Measurements from ENCODE around the gene EDRF1. TPM values are rescaled to one million over a fixed set of nuclear protein-coding genes. Genes with fewer than 3 reads are reported as not detected.

Gene EDRF1
- total and polyA plus RNA-seq, 2 of the 13 experiments (the other 11 are each of a cell fraction or from before 2014, with no cell fraction given), result 16.9 to 26.7 TPM

GRCh38 chr10:125687507-125688185 lies 31.9 kb upstream of the EDRF1 start:
- H3K4me2 ChIP-seq (ENCODE audit: low read depth, low read length), result no peak overlapping the region
- no peaks in the 10 kb centered on the region for H3K4me1 ChIP-seq (ENCODE audit: insufficient read depth, low read length)
- no peaks in the 10 kb centered on the region for H4K20me1 ChIP-seq (ENCODE audit: insufficient read depth, low read length)
- no peaks in the 10 kb centered on the region for H3K9me3 ChIP-seq (ENCODE audit: low read length)
- H3K27ac ChIP-seq (ENCODE audit: extremely low read length, insufficient read depth, low read length), result no peak overlapping the region
- POLR2A ChIA-PET, result no interaction called here
- WGBS (ENCODE audit: low lambda C conversion rate), result 1% methylated on average over 3 of the region's 3 CpGs
- no peak overlapping the region for H3K4me3 ChIP-seq (replicated peaks in 1 of 3; ENCODE audit: insufficient read depth in 1 of 3, low read depth in 2 of 3, low read length in 3 of 3)
- no peak overlapping the region for H3K9ac ChIP-seq (ENCODE audit: insufficient read depth, low read depth, low read length)
- no peaks in the 10 kb centered on the region for H3K36me3 ChIP-seq (replicated peaks in 1 of 2; ENCODE audit: control insufficient read depth in 1 of 2, insufficient read depth in 2 of 2, low read length in 2 of 2)
- H3K27me3 ChIP-seq (ENCODE audit: control insufficient read depth in 1 of 2, insufficient read depth in 2 of 2, low read length in 2 of 2), result peaks cover 1 to 55% of the 10 kb centered on the region in 2 experiments; a peak in 3 of 5 replicates
- no peak for DNase-seq (ENCODE audit: low spot score)
- ATAC-seq, result no peak
- CTCF ChIA-PET (ENCODE audit: low intra/inter-chr PET ratio, low total read pairs), result no interaction called here
- no peak overlapping the region for H2AFZ ChIP-seq (ENCODE audit: low read length)
- H3K79me2 ChIP-seq (ENCODE audit: insufficient read depth, low read length), result no peaks in the 10 kb centered on the region
- FAIRE-seq, result no peak
- TF ChIP-seq ZNF280B (CRISPR knock-in tag; IDR thresholded peaks at IDR 0.05; ENCODE audit: borderline replicate concordance) (no peak), ZSCAN22 (CRISPR knock-in tag; IDR thresholded peaks at IDR 0.05) (no peak), THYN1 (CRISPR knock-in tag; IDR thresholded peaks at IDR 0.05; ENCODE audit: borderline replicate concordance, low read depth) (no peak)
- intact Hi-C loops (cut with micrococcal nuclease; ENCODE audit: unreplicated experiment) (no loop called here), in situ Hi-C loops (cut with HindIII; ENCODE audit: extremely low pct_ligation_motif_present, low pct_unique_long_range_greater_than_20kb) (no loop called here)
- BruUV-seq (replicated peaks), result no TSS peak

- 5% methylated on average over 8 of the region's 8 CpGs for WGBS (ENCODE audit: low lambda C conversion rate)
- DNase-seq (ENCODE audit: low spot score) (no peak), FAIRE-seq (no peak), ATAC-seq (no peak)
- Histone ChIP-seq H3K4me3 (replicated peaks in 1 of 3; ENCODE audit: insufficient read depth in 1 of 3, low read depth in 2 of 3, low read length in 3 of 3) (no peak overlapping the region), H2AFZ (ENCODE audit: low read length) (no peak overlapping the region), H3K4me1 (ENCODE audit: insufficient read depth, low read length) (no peaks in the 10 kb centered on the region), H4K20me1 (ENCODE audit: insufficient read depth, low read length) (no peaks in the 10 kb centered on the region), H3K27me3 (ENCODE audit: control insufficient read depth in 1 of 2, insufficient read depth in 2 of 2, low read length in 2 of 2) (peaks cover 0 to 61% of the 10 kb centered on the region in 2 experiments; a peak in 3 of 5 replicates), H3K9ac (ENCODE audit: insufficient read depth, low read depth, low read length) (no peak overlapping the region), H3K9me3 (ENCODE audit: low read length) (no peaks in the 10 kb centered on the region), H3K79me2 (ENCODE audit: insufficient read depth, low read length) (no peaks in the 10 kb centered on the region), H3K4me2 (ENCODE audit: low read depth, low read length) (no peak overlapping the region), H3K36me3 (replicated peaks in 1 of 2; ENCODE audit: control insufficient read depth in 1 of 2, insufficient read depth in 2 of 2, low read length in 2 of 2) (no peaks in the 10 kb centered on the region), H3K27ac (ENCODE audit: extremely low read length, insufficient read depth, low read length) (no peak overlapping the region)
- BruUV-seq (replicated peaks), result no TSS peak
- CTCF ChIA-PET (ENCODE audit: low intra/inter-chr PET ratio, low total read pairs), result no interaction called here
- in situ Hi-C loops (cut with HindIII; ENCODE audit: extremely low pct_ligation_motif_present, low pct_unique_long_range_greater_than_20kb), result no loop called here
- intact Hi-C loops (cut with micrococcal nuclease; ENCODE audit: unreplicated experiment), result no loop called here
- POLR2A ChIA-PET, result no interaction called here
- TF ChIP-seq GMEB1 (CRISPR knock-in tag; IDR thresholded peaks at IDR 0.05; ENCODE audit: borderline replicate concordance) (no peak), ZKSCAN1 (IDR thresholded peaks at IDR 0.05; ENCODE audit: low read length) (no peak), ZNF782 (CRISPR knock-in tag; IDR thresholded peaks at IDR 0.05; ENCODE audit: borderline replicate concordance) (no peak), PPARG (CRISPR knock-in tag; conservative IDR thresholded peaks at IDR 0.05) (no peak), ZNF547 (CRISPR knock-in tag; IDR thresholded peaks at IDR 0.05) (no peak)
Observed at GRCh38 chr10:125689955-125690569, 29.4 kb upstream of the EDRF1 start.

Measured in HepG2 (cell line).